SK-N-SH (cell line): ENCODE measurements around the gene LRIT2. TPM values are rescaled to one million over a fixed set of nuclear protein-coding genes. Genes with fewer than 3 reads are reported as not detected.

Experiments used
- CTCF ChIA-PET: fragments of 300-600, 350-600 bp; formaldehyde crosslinking; extraction: SDS; loops from one replicate; lab custom pipeline; 2021; lab: Yijun Ruan, JAX
- POLR2A ChIA-PET: fragments of 350-600 bp; sonication (Branson Sonifier 250); formaldehyde crosslinking; extraction: SDS; loops from one replicate; lab custom pipeline; 2020; ENCODE audit warnings: antibody characterized with exemption, inconsistent platforms; lab: Yijun Ruan, JAX
- DNase-seq: peaks from one replicate; pipeline ENCODE4 v3.0.0; 2012
- H2AFZ ChIP-seq: fragments of 200-600 bp; sonication (generic); 2 replicates; pipeline ENCODE4 v1.8.1; 2016; ENCODE audit warnings: antibody characterized with exemption, mild to moderate bottlenecking, low read depth
- H3F3A ChIP-seq: fragments of 200-600 bp; sonication (generic); replicated peaks from 2 replicates; pipeline ENCODE3; 2016; ENCODE audit warnings: antibody characterized with exemption, mild to moderate bottlenecking; ENCODE audit not compliant: insufficient read depth
- H3K27ac ChIP-seq, 2 experiments: fragments of 200-500 bp in 1 of 2; fragments of 200-600 bp in 1 of 2; sonication (Bioruptor generic) in 1 of 2; sonication (generic), shearing (Covaris generic) in 1 of 2; 2 replicates each; pipeline versions ENCODE4 v1.5.1 to v1.6.1; 2014 to 2016; ENCODE audit warnings: low read depth in 2 of 2, inconsistent platforms in 1 of 2, low read length in 1 of 2, mild to moderate bottlenecking in 1 of 2, mixed read lengths in 1 of 2
- H3K27me3 ChIP-seq: fragments of 200-600 bp; sonication (generic), shearing (Covaris generic); 2 replicates; pipeline ENCODE4 v1.6.1; 2016; ENCODE audit warnings: mixed run types; ENCODE audit not compliant: insufficient read depth
- H3K36me3 ChIP-seq, 2 experiments: fragments of 200-500 bp in 1 of 2; fragments of 200-600 bp in 1 of 2; sonication (Bioruptor generic) in 1 of 2; sonication (generic) in 1 of 2; replicated peaks in 1 of 2; 2 replicates each; pipeline versions ENCODE3 to v1.5.1; 2014 to 2016; ENCODE audit warnings: low read length in 1 of 2, mild to moderate bottlenecking in 1 of 2; ENCODE audit not compliant: insufficient read depth in 2 of 2, control insufficient read depth in 1 of 2
- H3K4me1 ChIP-seq, 2 experiments: fragments of 200-500 bp in 1 of 2; fragments of 200-600 bp in 1 of 2; sonication (Bioruptor generic) in 1 of 2; sonication (generic), shearing (Covaris generic) in 1 of 2; 2 replicates each; pipeline versions ENCODE4 v1.5.1 to v1.6.1; 2014 to 2016; ENCODE audit warnings: low read depth in 1 of 2, low read length in 1 of 2, mixed run types in 1 of 2; ENCODE audit not compliant: insufficient read depth in 2 of 2, control insufficient read depth in 1 of 2
- H3K4me2 ChIP-seq: fragments of 200-600 bp; sonication (generic), shearing (Covaris generic); 2 replicates; pipeline ENCODE4 v1.6.1; 2017; ENCODE audit warnings: mixed run types
- H3K4me3 ChIP-seq, 2 experiments: fragments of 200-500 bp in 1 of 2; fragments of 200-600 bp in 1 of 2; sonication (Bioruptor generic) in 1 of 2; sonication (generic), shearing (Covaris generic) in 1 of 2; 2 replicates each; pipeline versions ENCODE4 v1.5.1 to v1.8.1; 2014 to 2016; ENCODE audit warnings: low read depth in 2 of 2, inconsistent platforms in 1 of 2, low read length in 1 of 2, mild to moderate bottlenecking in 1 of 2, mixed read lengths in 1 of 2, moderate library complexity in 1 of 2
- H3K79me2 ChIP-seq: fragments of 200-600 bp; sonication (generic); 2 replicates; pipeline ENCODE4 v1.8.1; 2017; ENCODE audit warnings: mild to moderate bottlenecking; ENCODE audit not compliant: insufficient read depth
- H3K9ac ChIP-seq: fragments of 200-600 bp; sonication (generic); 2 replicates; pipeline ENCODE4 v1.6.1; 2017; ENCODE audit warnings: mixed run types
- H3K9me2 ChIP-seq: fragments of 200-600 bp; sonication (generic); 2 replicates; pipeline ENCODE4 v1.6.1; 2017; ENCODE audit warnings: mixed run types
- H3K9me3 ChIP-seq: fragments of 200-600 bp; sonication (generic); 2 replicates; pipeline ENCODE4 v1.6.1; 2017; ENCODE audit warnings: mixed run types, mild to moderate bottlenecking, moderate library complexity
- H4K20me1 ChIP-seq: fragments of 200-600 bp; sonication (generic); 2 replicates; pipeline ENCODE4 v1.6.1; 2017; ENCODE audit warnings: mild to moderate bottlenecking, mixed run types; ENCODE audit not compliant: insufficient read depth
- ELF1 ChIP-seq: IDR thresholded peaks from 2 replicates; pipeline ENCODE4 v1.4.0; 2012
- FOXJ3 ChIP-seq: sonication (generic); formaldehyde crosslinking; IDR thresholded peaks from 2 replicates; pipeline ENCODE4 v1.5.1; 2020; ENCODE audit warnings: mild to moderate bottlenecking, missing genetic modification reagents
- GATA2 ChIP-seq: sonication (generic); formaldehyde crosslinking; IDR thresholded peaks from 2 replicates; pipeline ENCODE4 v1.5.0; 2020; ENCODE audit warnings: mild to moderate bottlenecking, missing genetic modification reagents
- NFIC ChIP-seq: IDR thresholded peaks from 2 replicates; pipeline ENCODE4 v1.4.0; 2012; ENCODE audit warnings: borderline replicate concordance
- POLR2AphosphoS5 ChIP-seq: IDR thresholded peaks from 2 replicates; pipeline ENCODE4 v1.6.1; 2012; ENCODE audit warnings: low read depth, low read length
- REST ChIP-seq: IDR thresholded peaks from 2 replicates; pipeline ENCODE4 v1.6.1; 2012; ENCODE audit warnings: mild to moderate bottlenecking, low read depth, low read length, moderate library complexity
- TEAD4 ChIP-seq: IDR thresholded peaks from 2 replicates; pipeline ENCODE4 v1.4.0; 2012; ENCODE audit warnings: mild to moderate bottlenecking, borderline replicate concordance; ENCODE audit not compliant: insufficient read depth
- USF2 ChIP-seq: fragments of 150-350 bp; IDR thresholded peaks from 2 replicates; pipeline ENCODE4 v1.6.1; 2017; ENCODE audit warnings: antibody characterized with exemption, low read length, low read depth, borderline replicate concordance
- ZBTB33 ChIP-seq: IDR thresholded peaks from 2 replicates; pipeline ENCODE4 v1.4.0; 2012; ENCODE audit warnings: low read depth, borderline replicate concordance
- WGBS: methylation state at CpG from one replicate; pipeline ENCODE4 v1.1.6; 2017; ENCODE audit warnings: low lambda C conversion rate; 5-methylcytosine and 5-hydroxymethylcytosine counted together
- polyA plus RNA-seq, 3 experiments: library from polyadenylated mRNA; depleted of rRNA; stranded (reverse); fragments of >200 nt; gene quantifications; 2 replicates each; pipeline ENCODE4 v1.2.3, GENCODE V29; 2012

The LRIT2 gene
- polyA plus RNA-seq, 1 of the 3 experiments (the other 2 are of a cell fraction): not detected

DNA sequence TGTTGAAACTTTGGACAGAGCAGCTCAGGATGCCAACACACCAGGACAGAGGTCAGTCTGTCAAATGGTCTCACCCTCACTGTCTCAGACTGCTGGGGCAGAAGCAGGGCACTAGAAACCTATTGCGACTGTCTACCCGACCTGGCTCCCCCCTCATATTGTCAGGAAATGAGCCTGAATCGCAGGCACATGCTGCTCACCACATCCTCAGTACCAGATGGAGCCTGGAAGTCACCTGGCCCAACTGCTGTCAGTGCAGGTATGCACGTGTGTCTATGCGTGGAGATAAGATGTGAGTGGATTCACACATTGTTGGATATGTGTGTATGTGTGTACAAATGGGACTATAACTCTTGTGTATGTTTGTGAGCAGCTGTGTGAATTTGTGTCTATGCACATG is 34.2 kb downstream of the LRIT2 start:
- no peaks in the 10 kb centered on the region for H4K20me1 ChIP-seq
- H3F3A ChIP-seq: no peaks in the 10 kb centered on the region
- 22% methylated on average over 2 of the region's 5 CpGs for WGBS
- no peak for DNase-seq
- H3K27me3 ChIP-seq: no peaks in the 10 kb centered on the region
- ChIA-PET CTCF (interaction anchor here (1.1 to 1.2 kb wide), 2 partner anchors 14 to 43 kb away, joined by 3 read pairs; no protein-coding TSS in a partner anchor), POLR2A (no interaction called here)
- no peaks in the 10 kb centered on the region for H3K9me3 ChIP-seq
- H3K4me2 ChIP-seq: no peak overlapping the region
- no peak overlapping the region for H3K9ac ChIP-seq
- H3K4me1 ChIP-seq: peaks cover 0 to 11% of the 10 kb centered on the region in 2 experiments; a peak in 1 of 4 replicates
- H3K27ac ChIP-seq: no peak overlapping the region
- TF ChIP-seq USF2 (no peak), NFIC (no peak), REST (no peak), ELF1 (no peak), ZBTB33 (no peak)
- H3K79me2 ChIP-seq: no peaks in the 10 kb centered on the region
- no peak overlapping the region for H3K4me3 ChIP-seq
- no peaks in the 10 kb centered on the region for H3K9me2 ChIP-seq
- no peak overlapping the region for H2AFZ ChIP-seq
- no peaks in the 10 kb centered on the region for H3K36me3 ChIP-seq

- WGBS: 37% methylated on average over 2 of the region's 3 CpGs
- Histone ChIP-seq H3K4me1 (peaks cover 0 to 11% of the 10 kb centered on the region in 2 experiments; a peak in 1 of 4 replicates), H3K27me3 (no peaks in the 10 kb centered on the region), H3K4me3 (no peak overlapping the region), H3K9me3 (no peaks in the 10 kb centered on the region), H3K79me2 (no peaks in the 10 kb centered on the region), H3F3A (no peaks in the 10 kb centered on the region), H3K4me2 (no peak overlapping the region), H4K20me1 (no peaks in the 10 kb centered on the region), H3K9me2 (no peaks in the 10 kb centered on the region), H3K27ac (no peak overlapping the region), H3K36me3 (no peaks in the 10 kb centered on the region), H2AFZ (no peak overlapping the region)
- ChIA-PET CTCF (interaction anchor here (1.2 kb wide), 1 partner anchor 14 kb away, joined by 3 read pairs; no protein-coding TSS in a partner anchor), POLR2A (no interaction called here)
- no peak for DNase-seq
- no peak for TF ChIP-seq ELF1
- TF ChIP-seq TEAD4: no peak
- TF ChIP-seq GATA2 (CRISPR knock-in tag): no peak
- no peak for TF ChIP-seq FOXJ3
- no peak for TF ChIP-seq POLR2AphosphoS5
- TF ChIP-seq, all 33 proteins: peak for 0
- H3K9ac ChIP-seq: no peak overlapping the region
Observed at GRCh38 chr10:84190621-84191020, 34.7 kb downstream of the LRIT2 start.
